ENCODE data around the gene ZFYVE26. TPM values are rescaled to one million over a fixed set of nuclear protein-coding genes. Genes with fewer than 3 reads are reported as not detected.

The ZFYVE26 gene
- total RNA-seq, 2 experiments from 2014 or later: 20.5 to 23.2 TPM

- POLR2A ChIA-PET: interaction anchor here (0.6 kb wide), 1 partner anchor 47 kb away, joined by 3 read pairs; no protein-coding TSS in a partner anchor
- no peaks in the 10 kb centered on the region for H3K27me3 ChIP-seq (ENCODE audit: control insufficient read depth in 1 of 2, insufficient read depth in 2 of 2, low read length in 2 of 2)
- no peak overlapping the region for H3K27ac Mint-ChIP-seq
- no peaks in the 10 kb centered on the region for H3K36me3 ChIP-seq (ENCODE audit: insufficient read depth, low read length)
- no peaks in the 10 kb centered on the region for H3K9me3 ChIP-seq (ENCODE audit: control insufficient read depth in 1 of 2, insufficient read depth in 1 of 2, low read length in 2 of 2)
- no peaks in the 10 kb centered on the region for H3K27me3 Mint-ChIP-seq
- H3K36me3 Mint-ChIP-seq (ENCODE audit: low read depth): no peaks in the 10 kb centered on the region
- H3K4me3 ChIP-seq (ENCODE audit: low read length): no peak overlapping the region
- no peak overlapping the region for H3K27ac ChIP-seq (ENCODE audit: low read depth in 1 of 2, low read length in 2 of 2)
- intact Hi-C loops (cut with DNase I, micrococcal nuclease): no loop called here
- no peaks in the 10 kb centered on the region for H3K4me1 Mint-ChIP-seq (ENCODE audit: low read depth)
- CTCF ChIA-PET: no interaction called here
- no peak overlapping the region for H3K4me3 Mint-ChIP-seq
- DNase-seq (no peak), ATAC-seq (ENCODE audit: poor library complexity) (no peak)
- no peak for TF ChIP-seq CTCF (IDR thresholded peaks at IDR 0.05)
- H3K4me1 ChIP-seq (ENCODE audit: insufficient read depth, low read length): no peaks in the 10 kb centered on the region
- H3K9me3 Mint-ChIP-seq: no peaks in the 10 kb centered on the region
Measured at GRCh38 chr14:67736771-67737170, 79.6 kb downstream of the ZFYVE26 start.

DNA sequence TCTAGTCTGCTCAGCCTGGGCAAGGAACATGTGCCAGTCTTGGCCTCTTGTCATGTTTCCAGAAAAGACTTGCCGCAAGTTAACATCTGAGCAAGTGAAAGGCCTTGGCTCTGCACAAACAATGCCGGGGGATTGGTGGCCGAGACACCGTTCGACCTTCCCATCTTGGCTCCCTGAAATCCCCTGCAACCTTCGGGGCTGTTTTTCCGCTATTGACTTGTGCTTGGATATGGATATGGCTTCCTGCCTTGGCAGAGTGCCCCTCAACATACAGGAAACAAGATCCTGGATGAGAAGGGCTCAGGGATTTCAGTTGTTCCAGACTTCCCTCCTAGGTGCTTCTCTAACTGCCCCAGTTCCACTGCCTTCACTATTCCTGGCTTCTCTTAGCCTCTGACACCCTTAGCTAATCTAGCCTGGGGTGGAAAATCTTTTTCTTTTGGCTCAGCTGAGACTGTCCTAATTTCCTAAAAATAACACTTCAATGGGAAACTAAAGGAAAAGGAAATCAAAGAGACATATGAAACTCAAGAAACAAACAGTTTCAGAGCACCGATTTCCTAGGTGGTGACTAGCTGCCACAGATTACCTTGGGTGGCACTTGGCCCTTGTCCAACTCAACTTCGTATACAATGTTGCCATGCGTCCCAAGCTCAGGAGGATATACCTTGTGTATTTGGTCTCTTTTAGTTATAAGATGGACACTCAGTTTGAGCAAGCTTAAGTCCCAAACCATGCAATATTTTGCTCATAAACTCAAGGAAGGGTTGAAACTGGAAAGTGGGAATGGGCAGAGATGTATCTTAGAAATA lies 80.8 kb downstream of the ZFYVE26 start:
- ATAC-seq (ENCODE audit: poor library complexity) (no peak), DNase-seq (no peak)
- Mint-ChIP-seq H3K4me1 (ENCODE audit: low read depth) (no peaks in the 10 kb centered on the region), H3K4me3 (no peak overlapping the region), H3K36me3 (ENCODE audit: low read depth) (no peaks in the 10 kb centered on the region), H3K9me3 (no peaks in the 10 kb centered on the region), H3K27ac (no peak overlapping the region), H3K27me3 (no peaks in the 10 kb centered on the region)
- H3K27ac ChIP-seq (ENCODE audit: low read depth in 1 of 2, low read length in 2 of 2): no peak overlapping the region
- H3K4me1 ChIP-seq (ENCODE audit: insufficient read depth, low read length): no peaks in the 10 kb centered on the region
- no peak overlapping the region for H3K4me3 ChIP-seq (ENCODE audit: low read length)
- intact Hi-C loops (cut with DNase I, micrococcal nuclease): no loop called here
- POLR2A ChIA-PET: no interaction called here
- H3K36me3 ChIP-seq (ENCODE audit: insufficient read depth, low read length): no peaks in the 10 kb centered on the region
- CTCF ChIA-PET: interaction anchor here (0.6 kb wide), 1 partner anchor 380 kb away, joined by 3 read pairs; no protein-coding TSS in a partner anchor
- H3K9me3 ChIP-seq (ENCODE audit: control insufficient read depth in 1 of 2, insufficient read depth in 1 of 2, low read length in 2 of 2): no peaks in the 10 kb centered on the region
- H3K27me3 ChIP-seq (ENCODE audit: control insufficient read depth in 1 of 2, insufficient read depth in 2 of 2, low read length in 2 of 2): no peaks in the 10 kb centered on the region
- no peak for TF ChIP-seq CTCF (IDR thresholded peaks at IDR 0.05)

- TF ChIP-seq CTCF (IDR thresholded peaks at IDR 0.05): no peak
- Histone ChIP-seq H3K36me3 (ENCODE audit: insufficient read depth, low read length) (no peaks in the 10 kb centered on the region), H3K27me3 (ENCODE audit: control insufficient read depth in 1 of 2, insufficient read depth in 2 of 2, low read length in 2 of 2) (no peaks in the 10 kb centered on the region), H3K4me3 (ENCODE audit: low read length) (no peak overlapping the region), H3K4me1 (ENCODE audit: insufficient read depth, low read length) (no peaks in the 10 kb centered on the region), H3K9me3 (ENCODE audit: control insufficient read depth in 1 of 2, insufficient read depth in 1 of 2, low read length in 2 of 2) (no peaks in the 10 kb centered on the region), H3K27ac (ENCODE audit: low read depth in 1 of 2, low read length in 2 of 2) (no peak overlapping the region)
- no peaks in the 10 kb centered on the region for H3K27me3 Mint-ChIP-seq
- H3K27ac Mint-ChIP-seq: no peak overlapping the region
- no peak for DNase-seq
- no peak for ATAC-seq (ENCODE audit: poor library complexity)
- ChIA-PET CTCF (no interaction called here), POLR2A (no interaction called here)
- H3K4me3 Mint-ChIP-seq: no peak overlapping the region
- no peaks in the 10 kb centered on the region for H3K4me1 Mint-ChIP-seq (ENCODE audit: low read depth)
- no peaks in the 10 kb centered on the region for H3K9me3 Mint-ChIP-seq
- intact Hi-C loops (cut with DNase I, micrococcal nuclease): no loop called here
- H3K36me3 Mint-ChIP-seq (ENCODE audit: low read depth): peaks cover 2% of the 10 kb centered on the region
Measured at GRCh38 chr14:67734675-67735074, 81.7 kb downstream of the ZFYVE26 start.
